OCI-LY1 (cell line): Measurements from ENCODE around the gene RXFP1.

Experiments used
- CTCF ChIP-seq: fragments of 200-600 bp; sonication (generic), shearing (Covaris generic); IDR thresholded peaks from 2 replicates; pipeline ENCODE4 v1.5.1; 2017; ENCODE audit warnings: mild to moderate bottlenecking, antibody characterized with exemption, low read length, moderate library complexity, mixed read lengths
- EZH2 ChIP-seq: fragments of 200-600 bp; sonication (generic), shearing (Covaris generic); IDR thresholded peaks from 2 replicates; pipeline ENCODE4 v1.8.0; 2017; ENCODE audit warnings: borderline replicate concordance, mixed run types, mild to moderate bottlenecking, antibody characterized with exemption, low read length, moderate library complexity, mixed read lengths

- TF ChIP-seq CTCF: no peak
- no peak for TF ChIP-seq EZH2
Observed at GRCh38 chr4:158636619-158637018, 114.9 kb downstream of the RXFP1 start.
